Tibial nerve (tissue), 4 donors: ENCODE data around the gene PTPRG. TPM values are rescaled to one million over a fixed set of nuclear protein-coding genes. Genes with fewer than 3 reads are reported as not detected.
"Not testable (repeated sequence)": the region's sequence is repeated elsewhere in the genome, so short reads cannot be mapped to it uniquely, and the experiment has no call there.

Experiments used
- DNase-seq, 2 donors: peaks; one replicate each; pipeline ENCODE4 v3.0.0-alpha.2; 2019; ENCODE audit warnings: low spot score in 2 of 2
- H3K27ac ChIP-seq, 4 donors: fragments of 200-600 bp; sonication (generic) in 3 of 4; one replicate each; pipeline ENCODE4 v1.5.1; 2017 to 2019; ENCODE audit warnings: mild to moderate bottlenecking in 1 of 4
- H3K27me3 ChIP-seq, 2 donors: fragments of 200-600 bp; sonication (generic) in 1 of 2; one replicate each; pipeline versions ENCODE4 v1.5.1 to v1.6.0; 2017 to 2019
- H3K36me3 ChIP-seq, 3 donors: fragments of 200-600 bp; sonication (generic); one replicate each; pipeline ENCODE4 v1.5.1; 2018 to 2019
- H3K4me1 ChIP-seq, 4 donors: fragments of 200-600 bp; sonication (generic) in 3 of 4; one replicate each; pipeline ENCODE4 v1.5.1; 2017 to 2019
- H3K4me3 ChIP-seq, 4 donors: fragments of 200-600 bp; sonication (generic) in 3 of 4; one replicate each; pipeline ENCODE4 v1.5.1; 2017 to 2019; ENCODE audit warnings: mild to moderate bottlenecking in 1 of 4, moderate library complexity in 1 of 4
- H3K9me3 ChIP-seq, 4 donors: fragments of 200-600 bp; sonication (generic) in 3 of 4; one replicate each; pipeline ENCODE4 v1.5.1; 2017 to 2019
- CTCF ChIP-seq, 5 experiments: fragments of 200-600 bp in 3 of 5; fragments of 450-650 bp in 2 of 5; sonication (generic) in 3 of 5; IDR thresholded peaks; one replicate each; pipeline ENCODE4 v1.5.1; 2016 to 2019; ENCODE audit warnings: antibody characterized with exemption in 5 of 5, mild to moderate bottlenecking in 3 of 5, moderate library complexity in 2 of 5
- EP300 ChIP-seq, 2 donors: sonication (generic); formaldehyde crosslinking; IDR thresholded peaks; one replicate each; pipeline ENCODE4 v1.6.1; 2017; ENCODE audit warnings: antibody characterized with exemption in 2 of 2, mild to moderate bottlenecking in 1 of 2
- POLR2A ChIP-seq, 2 donors: fragments of 450-650 bp; IDR thresholded peaks; one replicate each; pipeline ENCODE4 v1.6.1; 2017; ENCODE audit warnings: antibody characterized with exemption in 2 of 2, mild to moderate bottlenecking in 2 of 2, moderate library complexity in 2 of 2
- WGBS, 2 donors: methylation state at CpG; one replicate each; pipeline ENCODE4 v1.1.5; 2018; 5-methylcytosine and 5-hydroxymethylcytosine counted together
- total RNA-seq, 4 donors: library from RNA; depleted of rRNA; stranded (reverse); fragments of >200 nt; gene quantifications; one replicate each; pipeline ENCODE4 v1.1.0, GENCODE V29; 2016

Gene PTPRG
- total RNA-seq, 4 donors from 2014 or later: 112 to 174 (median 121) TPM

DNA sequence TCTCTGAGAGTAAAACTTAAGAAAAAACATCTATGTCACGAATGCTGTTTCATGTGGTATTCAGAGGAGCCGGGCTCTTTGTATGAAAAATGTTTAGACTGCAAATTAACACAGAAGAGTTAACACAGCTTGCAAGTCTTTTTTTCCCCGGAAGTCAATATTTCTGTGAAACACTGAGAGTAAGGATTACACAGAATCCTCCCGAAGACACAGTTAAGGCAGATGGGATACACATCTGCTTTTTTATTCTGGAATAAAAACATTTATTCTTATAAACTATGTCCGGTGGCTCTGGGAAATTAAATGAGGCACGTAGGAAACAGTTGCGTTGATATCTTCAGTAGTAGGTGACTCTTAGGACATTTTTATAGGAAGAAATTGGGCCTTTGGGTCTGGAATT is 180.6 kb downstream of the PTPRG start:
- no peaks in the 10 kb centered on the region for H3K36me3 ChIP-seq
- H3K27ac ChIP-seq: no peak overlapping the region
- TF ChIP-seq POLR2A (IDR thresholded peaks at IDR 0.05): no peak
- no peak for TF ChIP-seq CTCF (IDR thresholded peaks at IDR 0.05)
- TF ChIP-seq EP300 (IDR thresholded peaks at IDR 0.05): no peak
- WGBS, 2 donors: 61 to 79% methylated on average over 7 of the region's 7 CpGs
- DNase-seq: no peak
- peaks cover 0 to 23% (median 7%) of the 10 kb centered on the region in 4 donors for H3K4me1 ChIP-seq
- no peak overlapping the region for H3K4me3 ChIP-seq
- H3K27me3 ChIP-seq: no peaks in the 10 kb centered on the region
- H3K9me3 ChIP-seq: no peaks in the 10 kb centered on the region

DNA sequence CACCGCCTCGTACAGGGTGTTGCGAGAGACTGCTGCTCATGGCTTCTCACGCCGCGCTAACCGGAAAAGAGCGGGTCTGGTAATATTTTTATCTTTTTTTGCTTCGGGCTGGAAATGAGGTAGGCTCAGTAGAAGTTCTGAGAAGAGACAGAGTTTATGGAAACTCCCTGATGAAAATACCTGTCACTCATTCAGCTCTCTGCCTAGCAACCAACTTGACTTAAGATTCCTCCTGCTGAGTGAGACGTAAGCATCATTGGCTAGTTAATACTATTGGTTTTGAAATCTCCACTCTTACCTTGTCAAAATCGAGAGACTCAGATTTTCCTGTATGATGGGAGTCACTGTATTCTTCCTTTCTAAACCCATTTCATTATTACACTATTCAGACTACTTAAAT is 181.7 kb downstream of the PTPRG start:
- H3K9me3 ChIP-seq: no peaks in the 10 kb centered on the region
- no peaks in the 10 kb centered on the region for H3K36me3 ChIP-seq
- H3K27me3 ChIP-seq: no peaks in the 10 kb centered on the region
- no peak overlapping the region for H3K4me3 ChIP-seq
- 95 to 97% methylated on average over 11 of the region's 11 CpGs for whole genome bisulfite sequencing, 2 donors
- H3K27ac ChIP-seq: no peak overlapping the region
- TF ChIP-seq CTCF (IDR thresholded peaks at IDR 0.05) (no peak), POLR2A (IDR thresholded peaks at IDR 0.05) (no peak), EP300 (IDR thresholded peaks at IDR 0.05) (no peak)
- no peak for DNase-seq
- peaks cover 0 to 23% (median 7%) of the 10 kb centered on the region in 4 donors for H3K4me1 ChIP-seq

- no peak for DNase-seq
- Histone ChIP-seq H3K9me3 (no peaks in the 10 kb centered on the region), H3K27ac (no peak overlapping the region), H3K36me3 (no peaks in the 10 kb centered on the region), H3K4me3 (no peak overlapping the region), H3K27me3 (no peaks in the 10 kb centered on the region), H3K4me1 (peaks cover 0 to 23% (median 7%) of the 10 kb centered on the region in 4 donors)
- 50 to 90% methylated on average over 2 of the region's 2 CpGs for WGBS, 2 donors
- TF ChIP-seq CTCF (IDR thresholded peaks at IDR 0.05) (no peak), POLR2A (IDR thresholded peaks at IDR 0.05) (no peak), EP300 (IDR thresholded peaks at IDR 0.05) (no peak)
Observed at GRCh38 chr3:61743686-61744242, 182.4 kb downstream of the PTPRG start.

GRCh38 chr3:61748288-61748687 is 186.9 kb downstream of the PTPRG start:
- no peaks in the 10 kb centered on the region for H3K27me3 ChIP-seq
- H3K36me3 ChIP-seq: no peaks in the 10 kb centered on the region
- no peak for TF ChIP-seq EP300 (IDR thresholded peaks at IDR 0.05)
- no peak for TF ChIP-seq CTCF (IDR thresholded peaks at IDR 0.05)
- no peak for TF ChIP-seq POLR2A (IDR thresholded peaks at IDR 0.05)
- no peaks in the 10 kb centered on the region for H3K4me1 ChIP-seq
- no peak for DNase-seq
- no peak overlapping the region for H3K27ac ChIP-seq
- H3K9me3 ChIP-seq: no peaks in the 10 kb centered on the region
- no peak overlapping the region for H3K4me3 ChIP-seq
- WGBS, 2 donors: 85 to 88% methylated on average over 3 of the region's 3 CpGs

- DNase-seq: no peak
- H3K36me3 ChIP-seq: no peaks in the 10 kb centered on the region
- H3K9me3 ChIP-seq: no peaks in the 10 kb centered on the region
- no peak for TF ChIP-seq EP300 (IDR thresholded peaks at IDR 0.05)
- H3K4me3 ChIP-seq: no peak overlapping the region
- no peaks in the 10 kb centered on the region for H3K27me3 ChIP-seq
- H3K4me1 ChIP-seq: no peaks in the 10 kb centered on the region
- WGBS, 2 donors: 57 to 61% methylated on average over 2 of the region's 2 CpGs
- H3K27ac ChIP-seq: no peak overlapping the region
Observed at GRCh38 chr3:61750766-61751165, 189.4 kb downstream of the PTPRG start.

DNA sequence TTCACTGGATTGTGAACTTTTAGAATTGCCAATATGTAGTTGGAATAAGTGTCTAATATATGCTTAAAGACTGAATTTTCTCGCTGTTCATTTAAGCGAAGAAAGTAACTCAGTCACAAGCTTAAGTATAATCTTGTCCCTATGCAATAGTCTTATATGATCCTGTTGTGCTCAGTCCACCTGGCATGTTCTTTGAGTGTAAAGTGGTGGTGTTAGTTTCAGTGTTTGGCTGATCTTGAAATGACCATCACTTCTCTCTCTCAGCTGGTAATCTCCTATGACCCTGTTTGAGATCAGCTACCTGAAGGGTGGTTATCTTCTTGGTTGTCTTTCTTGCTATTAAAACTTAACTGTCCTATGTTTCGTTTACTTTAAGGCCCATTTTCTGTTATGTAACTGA is 197.5 kb downstream of the PTPRG start:
- no peak for TF ChIP-seq POLR2A (IDR thresholded peaks at IDR 0.05)
- TF ChIP-seq CTCF (IDR thresholded peaks at IDR 0.05): no peak
- TF ChIP-seq EP300 (IDR thresholded peaks at IDR 0.05): no peak
- WGBS, 2 donors: 95 to 96% methylated on average over 3 of the region's 3 CpGs

GRCh38 chr3:61760783-61761182 is 199.4 kb downstream of the PTPRG start:
- H3K9me3 ChIP-seq, H3K4me3 ChIP-seq, H3K27me3 ChIP-seq, DNase-seq, H3K36me3 ChIP-seq, H3K27ac ChIP-seq: not testable (repeated sequence)
- WGBS, 2 donors: 89 to 96% methylated on average over 2 of the region's 2 CpGs
- H3K4me1 ChIP-seq: peaks cover 0 to 12% (median 0%) of the 10 kb centered on the region in 4 donors

More for the DNA sequence above, 197.5 kb downstream of the PTPRG start:
- Histone ChIP-seq H3K4me1 (peaks cover 0 to 12% (median 0%) of the 10 kb centered on the region in 4 donors), H3K27ac (no peak overlapping the region), H3K4me3 (no peak overlapping the region), H3K36me3 (no peaks in the 10 kb centered on the region), H3K9me3 (no peaks in the 10 kb centered on the region), H3K27me3 (no peaks in the 10 kb centered on the region)
- no peak for DNase-seq
